Activated T-cell treated with anti-CD3 and anti-CD28 coated beads for 48 hours (primary cell): ENCODE measurements around the gene GNB1.
"Not testable (repeated sequence)": the region's sequence is repeated elsewhere in the genome, so short reads cannot be mapped to it uniquely, and the experiment has no call there.

ENCODE experiments used
- DNase-seq: peaks from one replicate; pipeline ENCODE4 v3.0.0-alpha.2; 2020; ENCODE audit warnings: low read depth

The GNB1 gene

DNA sequence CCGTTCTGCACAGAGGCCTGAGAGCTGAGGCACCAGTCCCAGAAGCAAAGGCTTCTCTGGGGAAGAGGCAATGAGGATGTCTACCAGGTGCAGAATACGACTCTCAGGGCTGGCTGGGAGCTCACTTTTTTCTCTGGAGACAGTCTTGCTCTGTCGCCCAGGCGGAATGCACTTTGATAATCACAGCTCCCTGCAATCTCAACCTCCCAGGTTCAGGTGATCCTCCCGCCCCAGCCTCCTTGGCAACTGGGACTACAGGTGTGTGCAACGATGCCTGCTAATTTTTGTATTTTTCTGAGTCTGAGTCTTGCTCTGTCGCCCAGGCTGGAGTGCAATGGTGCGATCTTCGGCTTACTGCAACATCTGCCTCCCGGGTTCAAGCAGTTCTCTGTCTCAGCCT lies 130.2 kb downstream of the GNB1 start:
- no peak for DNase-seq

DNA sequence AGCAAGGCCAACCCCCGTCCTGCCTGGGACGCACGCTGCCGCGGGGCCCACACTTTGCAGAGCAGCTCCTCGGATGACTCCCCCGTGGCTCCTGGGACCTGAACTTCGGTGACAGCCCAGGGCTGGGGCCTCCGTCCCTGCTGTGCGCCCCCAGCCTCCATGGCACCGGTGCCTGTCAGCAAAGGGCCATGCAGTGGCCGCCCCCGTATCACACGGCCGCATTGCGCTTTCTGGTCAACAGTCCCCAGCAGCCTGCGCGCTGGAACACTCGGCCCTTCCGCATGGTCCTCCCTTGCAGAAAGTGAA lies 130.6 kb downstream of the GNB1 start:
- no peak for DNase-seq

DNA sequence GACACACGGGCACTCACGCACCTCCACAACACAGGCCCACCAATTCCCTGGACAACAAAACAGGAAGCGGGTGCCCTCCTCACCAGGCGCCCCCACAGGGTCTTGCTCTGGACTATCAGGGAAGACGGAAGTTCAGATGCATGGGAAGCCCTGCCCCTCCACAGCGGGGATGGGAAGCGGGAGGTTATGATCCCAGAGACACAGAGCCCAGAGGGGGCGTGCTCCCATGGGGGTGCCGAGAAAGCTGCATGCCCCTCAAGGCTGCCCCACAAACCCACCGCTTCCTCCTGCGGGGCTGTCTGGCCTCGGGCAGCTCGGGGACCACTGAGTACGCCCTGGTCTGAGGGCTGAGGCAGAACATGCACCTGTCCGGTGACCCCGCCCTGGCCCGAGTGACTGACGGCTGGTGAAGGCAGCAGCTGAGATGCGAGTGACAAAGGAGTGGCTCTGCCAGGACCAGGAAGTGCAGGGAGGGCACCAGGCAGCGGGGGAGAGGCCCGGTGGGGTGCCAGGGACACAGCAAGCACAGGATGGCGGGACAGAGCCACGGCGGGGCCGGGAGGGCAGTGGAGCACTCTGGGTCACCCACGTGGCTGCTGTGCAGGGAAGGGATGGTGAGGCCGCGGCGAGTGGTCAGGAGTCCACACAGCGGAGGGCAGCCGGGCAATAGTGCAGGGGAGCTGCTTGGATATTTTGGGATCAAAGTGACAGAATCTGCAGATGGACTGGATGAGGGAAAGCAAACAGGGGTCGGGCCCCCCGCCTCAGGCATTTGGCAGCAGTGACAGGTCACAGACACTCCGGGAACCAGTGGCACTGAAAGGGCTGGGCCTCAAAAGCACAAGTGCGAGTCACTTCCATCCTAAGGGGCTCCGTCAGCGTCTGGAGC lies 131.2 kb downstream of the GNB1 start:
- no peak for DNase-seq

DNA sequence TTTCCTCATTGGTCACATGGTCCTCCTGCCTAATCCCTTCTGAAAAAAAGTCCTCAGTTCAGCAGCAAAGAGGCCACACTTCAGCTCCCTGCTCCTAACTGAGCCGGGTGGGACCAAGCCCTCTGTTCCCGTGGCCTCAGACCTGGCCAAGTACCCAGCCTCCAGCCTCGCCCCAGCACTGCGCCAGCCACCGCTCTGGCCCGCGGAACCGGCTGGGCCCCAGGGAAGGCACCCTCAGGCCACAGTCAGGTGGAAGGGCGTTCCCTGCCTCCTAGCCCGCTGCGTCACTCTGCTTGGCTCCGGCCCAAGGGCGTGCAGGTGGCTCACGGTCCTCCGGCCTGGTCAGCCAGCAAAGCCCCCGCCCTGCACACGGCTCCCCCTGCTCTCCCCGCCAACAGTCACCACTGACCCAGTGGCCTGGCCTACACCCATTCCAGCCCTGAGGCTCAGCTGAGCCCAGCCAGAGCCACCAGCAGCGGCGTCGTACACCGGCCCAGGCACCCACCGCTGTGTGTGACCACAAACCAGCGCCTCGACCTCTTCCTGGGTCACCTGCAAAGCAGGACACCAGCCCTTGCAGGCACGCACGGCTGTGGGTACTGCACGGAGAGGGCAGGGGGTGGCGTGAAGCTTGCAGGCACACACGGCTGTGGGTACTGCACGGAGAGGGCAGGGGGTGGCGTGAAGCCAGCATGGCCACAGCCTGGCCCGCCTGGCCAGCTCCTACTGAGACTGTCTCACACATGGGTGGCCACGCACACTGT lies 132.0 kb downstream of the GNB1 start:
- no peak for DNase-seq

DNA sequence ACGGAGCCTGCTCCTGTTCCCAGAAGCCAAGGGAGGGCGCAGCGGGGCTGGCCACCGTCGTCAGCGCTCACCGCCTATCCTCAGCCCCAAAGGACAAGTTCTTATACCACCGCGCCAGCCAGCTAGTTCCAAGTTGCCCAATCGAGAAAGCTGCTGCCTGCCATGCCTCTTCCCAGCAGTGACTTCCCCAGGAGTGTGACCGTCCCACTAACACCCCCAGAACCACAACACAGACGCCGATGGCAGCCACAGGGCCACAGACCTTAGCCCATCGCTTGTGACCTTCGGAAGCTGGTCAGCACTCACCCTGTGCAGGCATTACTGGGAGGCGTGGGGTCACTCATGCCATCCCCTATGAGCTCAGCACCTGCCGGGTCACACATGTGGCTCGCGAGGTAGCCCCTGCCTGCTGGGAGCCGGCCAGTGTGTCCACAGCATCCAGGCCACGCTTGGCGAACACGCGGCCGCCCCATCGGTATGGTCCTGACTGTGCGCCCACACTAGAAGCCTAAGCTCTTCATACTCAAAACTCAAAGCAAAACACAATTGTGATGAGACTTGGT lies 132.7 kb downstream of the GNB1 start:
- no peak for DNase-seq

DNA sequence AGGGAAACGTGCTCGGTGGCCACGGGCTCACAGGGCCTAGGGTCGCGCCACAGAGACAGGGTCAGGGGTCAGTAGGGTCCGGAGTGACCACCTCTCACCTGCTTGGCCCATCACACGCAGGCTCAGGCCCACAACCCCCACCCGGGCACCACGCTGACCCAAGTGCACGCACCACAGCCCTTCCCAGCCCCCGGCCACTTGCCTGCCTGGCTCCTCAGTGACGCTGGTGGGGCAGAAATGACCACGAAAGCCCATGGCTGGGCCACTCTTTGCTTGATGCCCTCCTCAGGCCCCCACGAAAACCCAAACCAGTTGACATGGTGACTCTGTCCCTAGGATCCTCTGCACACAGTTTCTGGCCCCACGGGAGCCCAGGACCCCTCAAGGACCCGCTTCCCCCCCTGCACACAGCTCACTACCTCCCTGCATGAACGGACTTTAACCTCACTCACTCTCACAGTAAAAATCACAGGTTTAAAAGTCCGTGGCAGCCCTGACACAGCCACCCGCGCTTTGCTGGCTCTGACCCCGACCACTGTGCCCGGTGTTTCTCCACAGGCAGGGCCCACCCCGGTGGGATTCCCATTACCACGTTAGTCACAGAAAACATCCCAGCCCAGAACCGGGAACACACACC lies 133.3 kb downstream of the GNB1 start:
- DNase-seq = no peak

DNA sequence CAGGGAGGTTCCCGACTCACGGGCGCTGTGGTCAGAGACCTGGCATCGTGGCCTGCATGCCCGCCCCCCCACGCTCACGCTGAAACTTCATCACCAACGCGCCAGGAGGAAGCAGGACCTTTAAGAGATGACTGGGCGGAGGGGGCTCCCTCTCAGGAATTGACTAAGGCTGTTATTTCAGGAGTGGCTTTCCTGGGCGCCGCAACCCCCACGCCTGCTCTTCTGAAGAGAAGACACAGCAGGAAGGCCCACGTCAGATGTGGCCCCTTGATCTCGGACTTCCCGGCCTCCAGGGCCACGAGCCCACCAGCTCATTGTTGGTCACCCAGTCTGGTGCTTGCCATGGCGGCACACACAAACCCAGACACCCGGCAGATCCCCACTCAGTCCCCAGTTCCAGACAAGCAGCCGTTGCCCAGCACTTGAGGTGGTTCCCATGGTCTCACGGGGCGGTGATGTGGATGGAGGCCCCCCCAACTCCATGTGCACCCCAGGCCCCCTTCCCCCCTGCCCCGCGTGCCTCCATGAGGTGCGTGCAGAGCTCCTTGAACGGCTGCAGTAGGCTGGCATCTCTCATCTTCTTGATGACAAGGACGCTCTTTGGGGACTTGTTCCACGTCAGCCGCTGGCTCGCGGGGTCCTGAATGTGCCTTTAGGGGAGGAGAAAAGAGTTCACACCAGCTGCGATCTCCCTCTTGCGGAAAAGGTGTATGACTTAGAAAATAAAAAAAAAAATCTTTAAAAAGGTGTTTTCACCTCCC lies 134.0 kb downstream of the GNB1 start:
- no peak for DNase-seq

DNA sequence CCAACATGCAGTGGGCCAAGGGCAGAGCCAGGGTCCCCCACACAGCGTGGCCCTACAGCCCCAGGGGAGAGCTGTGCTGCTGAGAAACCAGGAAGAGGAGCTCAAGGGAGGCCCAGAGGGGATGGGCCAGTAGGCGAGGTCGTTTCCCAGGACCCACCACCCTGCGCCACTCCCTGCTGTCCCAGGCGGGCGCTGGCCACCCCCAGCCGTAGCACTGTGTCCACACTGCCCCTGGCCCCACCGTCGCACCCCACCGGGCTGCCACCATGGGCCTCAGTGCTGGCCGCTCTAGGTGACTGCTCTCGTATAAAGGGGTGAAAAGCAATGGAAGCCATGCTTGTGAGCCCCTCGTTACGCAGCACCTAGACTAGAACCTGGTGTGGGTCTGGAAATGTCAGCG lies 135.0 kb downstream of the GNB1 start:
- DNase-seq = no peak

DNA sequence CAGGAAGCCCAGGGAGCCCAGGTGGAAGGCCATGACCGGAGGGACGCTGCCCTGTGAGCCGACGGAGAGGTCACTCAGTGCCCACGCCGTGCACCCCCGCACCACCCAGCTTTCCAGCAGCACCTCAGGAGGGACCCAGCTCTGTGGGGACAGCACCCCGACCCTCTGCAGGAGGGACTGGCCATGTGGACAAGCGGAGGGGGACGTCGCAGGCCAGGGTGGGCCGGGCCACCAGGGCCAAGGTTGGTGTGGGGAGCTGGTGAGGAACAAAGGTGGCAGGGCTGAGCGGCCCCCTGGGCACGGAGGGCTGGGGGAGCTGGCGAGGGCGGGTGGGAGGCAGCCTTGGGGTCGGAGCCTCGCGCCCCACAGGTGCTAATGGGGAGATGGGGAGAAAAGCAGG lies 135.5 kb downstream of the GNB1 start:
- no peak for DNase-seq

DNA sequence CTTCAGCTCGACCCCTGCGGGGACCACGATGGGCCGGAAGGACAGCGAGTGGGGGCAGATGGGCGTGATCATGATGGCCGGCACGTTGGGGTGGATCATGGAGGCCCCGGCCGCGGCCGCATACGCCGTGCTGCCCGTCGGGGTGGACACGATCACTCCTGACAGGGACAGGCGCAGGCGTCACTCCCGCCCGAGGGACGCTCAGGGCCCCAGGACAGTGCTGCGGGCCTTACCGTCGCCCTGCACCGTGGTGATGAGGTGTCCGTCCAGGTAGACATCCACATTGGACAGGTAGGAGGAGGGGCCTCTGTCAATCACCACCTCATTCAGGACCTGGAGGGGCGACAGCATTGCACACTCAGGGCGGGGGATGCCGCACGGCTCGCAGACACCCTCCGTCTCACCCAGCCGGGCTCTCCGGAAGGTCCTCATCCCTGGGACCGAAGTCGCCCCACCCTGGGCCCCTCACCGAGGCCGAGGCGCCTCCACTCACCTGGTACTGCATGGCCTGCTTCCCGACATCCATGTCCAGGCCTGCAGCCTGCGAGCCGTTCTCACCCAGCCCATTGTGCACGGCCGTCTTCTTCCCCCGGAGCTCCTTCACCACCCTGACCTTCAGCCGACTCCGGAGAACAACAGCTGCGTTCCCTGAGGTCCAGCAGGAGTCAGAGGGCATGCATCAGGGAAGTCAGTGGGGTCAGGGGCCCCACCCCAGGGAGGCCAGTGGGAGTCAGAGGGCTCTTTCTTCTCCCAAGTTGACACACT lies 136.7 kb downstream of the GNB1 start:
- no peak for DNase-seq

DNA sequence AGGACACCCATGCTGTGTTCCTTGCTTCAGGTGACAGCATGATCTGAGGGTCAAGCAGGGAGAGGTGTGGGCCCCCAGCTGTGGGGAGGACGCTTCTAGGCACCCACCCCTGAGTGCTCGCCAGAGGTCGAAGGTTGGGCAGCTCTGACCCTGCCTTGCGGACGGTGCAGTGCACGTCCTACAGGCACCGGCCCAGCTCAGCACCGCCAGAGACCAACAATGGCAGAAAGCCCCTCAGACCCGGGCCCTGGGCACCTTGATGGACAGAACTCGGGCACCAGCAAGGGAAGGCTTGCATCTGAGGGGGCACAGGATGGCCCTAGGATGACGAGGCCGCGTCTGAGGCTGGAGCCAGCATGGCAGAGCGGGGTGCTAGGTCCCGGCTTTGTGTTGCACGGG lies 137.3 kb downstream of the GNB1 start:
- DNase-seq = no peak

DNA sequence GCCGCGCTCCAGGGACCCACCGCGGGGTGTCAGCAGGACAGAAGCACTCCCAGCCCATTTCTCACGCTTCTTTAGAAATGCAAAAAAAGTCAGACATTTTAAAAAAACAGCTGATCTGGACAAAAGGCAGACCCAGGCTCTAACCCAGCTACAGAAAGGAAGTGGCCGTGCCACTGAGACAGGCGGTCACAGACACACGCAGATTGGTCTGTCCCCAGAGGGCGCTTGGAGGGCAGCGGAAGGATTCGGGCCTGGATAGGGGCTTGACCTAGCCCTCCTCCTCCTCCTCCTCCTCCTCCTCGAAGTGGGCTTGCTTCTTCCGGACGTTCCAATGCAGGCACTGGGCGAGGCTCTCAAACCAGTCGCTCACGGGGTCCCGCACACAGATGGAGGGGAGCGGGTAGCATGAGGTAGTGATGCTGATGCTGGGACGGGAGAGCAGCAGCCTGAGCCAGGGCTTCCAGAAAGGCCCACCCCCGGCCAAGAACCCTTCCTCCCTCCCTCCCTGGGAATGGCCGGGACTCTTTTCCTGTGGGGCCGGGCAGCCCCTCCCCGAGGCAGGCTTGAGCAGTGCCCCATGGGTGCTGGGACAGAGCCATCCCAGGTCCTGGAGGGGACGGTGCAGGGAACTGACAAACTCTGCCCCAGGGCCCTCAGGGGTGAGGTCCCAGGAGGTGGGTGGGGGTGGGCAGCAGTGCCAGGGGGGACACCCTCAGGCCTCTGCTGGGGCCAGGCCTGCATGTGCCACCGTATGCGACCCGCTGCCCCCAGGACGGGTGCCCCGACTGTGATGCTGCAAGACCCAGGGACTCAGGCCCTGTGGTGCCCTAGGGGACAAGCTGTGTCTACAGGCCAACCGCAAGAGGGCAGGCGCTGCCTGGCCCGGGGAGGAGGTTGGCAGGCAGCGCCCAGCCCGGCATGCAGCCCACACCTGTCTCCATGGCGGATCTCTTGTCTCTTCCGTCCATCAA lies 138.0 kb downstream of the GNB1 start:
- DNase-seq = no peak

DNA sequence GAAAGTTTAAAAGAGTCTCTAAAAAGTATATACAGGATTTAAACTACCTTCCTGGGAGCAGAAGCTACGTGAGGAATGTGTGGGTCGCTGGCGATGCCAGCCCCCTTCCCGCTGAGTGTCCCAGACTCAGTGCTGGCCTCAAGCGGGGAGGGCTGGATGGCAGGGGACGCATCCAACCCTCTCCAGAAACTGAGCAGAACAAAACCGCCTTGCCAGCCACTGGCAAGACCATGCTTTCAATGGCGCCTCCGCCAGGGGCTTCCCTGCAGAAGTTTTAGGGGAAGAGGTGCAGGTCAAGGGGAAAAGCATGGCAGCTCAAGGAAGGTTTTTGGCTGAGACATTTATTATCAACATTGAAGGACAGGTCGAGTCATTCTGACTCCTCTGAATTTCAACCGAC lies 138.7 kb downstream of the GNB1 start:
- DNase-seq = no peak

DNA sequence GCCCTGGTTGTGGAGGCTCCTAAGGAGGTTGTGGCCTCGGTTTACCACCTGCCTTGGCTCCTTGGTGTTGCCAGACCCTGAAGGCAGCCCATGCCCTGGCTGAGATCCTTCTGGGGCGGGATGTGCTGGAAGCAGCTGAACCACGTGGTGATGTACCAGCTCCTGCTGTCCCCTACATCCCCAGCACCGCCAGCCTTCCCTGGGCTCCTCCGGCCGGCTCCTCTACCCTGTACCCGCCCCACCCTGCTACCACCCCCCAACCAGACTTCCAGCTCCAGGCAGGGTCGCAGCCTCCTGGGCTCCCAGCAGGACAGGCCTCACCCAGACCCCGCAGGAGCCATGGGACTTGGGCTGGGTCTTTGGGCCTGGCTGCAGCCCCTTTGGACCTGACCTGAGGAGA lies 140.9 kb downstream of the GNB1 start:
- DNase-seq = not testable (repeated sequence)

DNA sequence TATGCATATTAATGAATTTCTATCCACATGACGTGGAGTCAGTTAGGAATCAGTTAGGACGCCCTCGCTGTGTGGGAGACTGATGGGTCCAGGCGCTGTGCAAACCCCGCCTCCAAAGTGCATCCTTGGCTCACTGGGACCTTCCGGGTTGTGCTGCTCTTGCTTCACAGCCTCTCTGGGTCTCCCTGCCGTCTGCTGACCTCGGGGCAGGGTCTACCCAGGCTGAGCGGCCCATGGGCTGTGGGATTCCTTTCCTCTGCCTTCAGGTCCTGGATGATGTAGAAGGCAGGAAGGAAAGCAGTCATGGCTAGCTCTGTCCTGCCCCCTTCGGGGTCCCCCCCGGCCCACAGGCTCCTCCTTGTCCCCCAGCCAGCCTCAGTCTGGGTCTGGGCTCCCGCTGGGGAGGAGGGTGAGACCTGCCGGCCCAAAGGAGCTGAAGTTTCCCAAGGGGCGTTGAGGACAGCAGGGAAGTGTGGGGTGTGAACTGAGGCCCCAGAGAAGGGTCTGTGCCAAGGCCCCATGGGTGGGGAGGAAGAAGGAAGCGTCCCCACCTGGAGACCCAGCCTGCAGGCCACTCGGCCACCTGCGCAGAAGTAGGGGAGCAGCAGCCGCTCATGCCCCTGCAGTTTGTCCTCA lies 142.1 kb downstream of the GNB1 start:
- DNase-seq = no peak

DNA sequence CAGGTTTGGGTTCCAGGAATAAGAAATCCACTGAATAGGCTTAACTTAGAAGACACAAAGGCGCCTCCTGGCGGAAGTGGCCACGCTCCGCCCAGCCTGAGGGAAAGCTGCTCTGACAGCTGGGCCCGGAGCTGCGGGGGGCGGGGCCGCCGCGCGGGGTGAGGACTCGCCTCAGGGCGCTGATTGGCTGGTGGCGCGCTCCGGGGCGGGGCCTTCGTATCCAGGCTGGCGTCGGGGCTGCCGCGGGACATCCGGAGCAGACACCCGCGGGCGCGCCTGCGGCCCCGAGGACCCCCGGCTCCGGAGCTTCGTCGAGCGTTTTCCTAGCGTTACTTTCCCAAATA lies 144.3 kb downstream of the GNB1 start:
- DNase-seq = not testable (repeated sequence)

DNA sequence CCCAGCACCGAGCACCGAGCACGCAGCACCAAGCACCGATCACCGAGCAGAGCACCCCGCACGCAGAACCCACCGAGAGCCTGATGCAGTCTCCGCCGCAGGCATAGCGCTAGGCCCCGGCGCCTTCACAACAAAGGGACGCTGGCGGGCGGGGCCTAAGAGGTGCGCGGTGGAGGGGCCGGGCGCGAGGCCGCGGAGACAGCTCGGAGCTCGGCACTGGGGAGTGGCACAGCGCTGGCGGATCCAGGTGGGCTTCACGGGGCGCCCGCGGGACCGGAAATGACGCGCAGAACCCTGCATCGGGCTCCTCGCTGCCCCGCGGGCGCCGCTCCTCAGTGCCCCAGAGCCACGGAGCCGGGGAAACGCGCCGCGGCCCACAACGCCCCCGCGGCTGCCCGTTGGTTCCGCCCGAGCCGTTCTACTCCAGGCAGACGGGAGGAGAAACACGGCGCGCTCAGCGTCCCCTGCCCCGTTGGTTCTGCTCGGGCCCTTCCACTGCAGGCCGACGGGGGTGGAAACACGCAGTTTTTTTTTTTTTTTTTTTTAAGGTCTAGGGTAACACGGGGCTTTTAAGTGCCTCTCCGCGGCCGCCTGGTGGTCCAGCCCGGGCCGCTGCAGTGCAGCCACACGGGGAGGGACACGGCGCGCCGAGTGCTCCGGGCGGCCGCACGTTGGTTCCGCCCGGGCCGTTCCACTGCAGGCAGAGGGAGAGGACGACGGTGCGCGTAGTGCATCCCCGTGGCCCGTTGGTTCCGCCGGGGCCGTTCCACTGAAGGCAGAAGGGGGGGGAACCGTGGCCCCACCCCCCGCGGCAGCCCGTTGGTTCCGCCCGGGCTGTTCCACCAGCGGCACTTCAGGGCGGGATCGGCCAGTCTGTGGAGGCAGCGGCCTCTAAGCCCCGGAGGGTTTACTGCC lies 145.0 kb downstream of the GNB1 start:
- peak; percentile 92 for DNase-seq

DNA sequence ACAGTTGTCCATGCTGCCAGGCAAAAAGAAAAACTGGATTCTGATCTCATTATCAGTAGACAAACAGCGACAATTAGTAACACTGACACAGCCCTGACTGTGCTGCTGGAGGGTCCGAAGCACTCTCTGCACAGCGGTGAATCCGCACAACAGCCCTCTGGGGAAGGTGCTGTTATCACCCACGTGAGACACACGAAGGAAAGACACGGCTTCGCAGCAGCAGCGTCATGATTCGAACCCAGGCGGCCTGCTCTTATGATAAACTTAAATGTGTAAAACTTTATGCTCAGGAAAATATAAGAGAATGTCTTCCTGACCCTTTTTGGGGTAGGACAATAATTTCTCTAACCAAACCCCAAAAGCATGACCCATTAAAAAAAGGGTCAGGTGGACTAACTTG lies 148.4 kb downstream of the GNB1 start:
- not testable (repeated sequence) for DNase-seq

DNA sequence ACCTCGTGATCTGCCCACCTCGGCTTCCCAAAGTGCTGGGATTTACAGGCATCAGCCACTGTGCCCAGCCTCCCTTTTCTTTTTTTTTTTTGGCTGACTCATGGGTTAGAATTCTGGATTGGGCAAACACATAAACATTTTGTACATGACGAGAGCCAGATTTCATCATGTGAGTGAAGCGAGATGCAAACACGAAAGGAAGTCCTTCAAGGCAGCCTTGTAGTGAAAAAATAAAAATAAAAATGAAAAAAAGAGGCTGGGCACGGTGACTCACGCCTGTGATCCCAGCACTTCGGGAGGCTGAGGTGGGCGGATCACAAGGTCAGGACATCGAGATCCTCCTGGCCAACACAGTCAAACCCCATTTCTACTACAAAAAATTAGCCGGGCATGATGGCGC lies 149.9 kb downstream of the GNB1 start:
- DNase-seq = not testable (repeated sequence)
